NT2/D1 (cell line): ENCODE data around the gene SCYL1.

Experiments
- DNase-seq: peaks from one replicate; pipeline ENCODE4 v3.0.0-alpha.2; 2011; ENCODE audit warnings: low read depth, low spot score
- H3K27me3 ChIP-seq: 2 replicates; pipeline ENCODE4 v1.6.0; 2011; ENCODE audit warnings: mild to moderate bottlenecking; ENCODE audit not compliant: insufficient read length, insufficient read depth
- H3K36me3 ChIP-seq: 2 replicates; pipeline ENCODE4 v1.6.1; 2011; ENCODE audit warnings: mild to moderate bottlenecking, low read length, mixed read lengths; ENCODE audit not compliant: insufficient read depth, insufficient read length
- H3K4me1 ChIP-seq: 2 replicates; pipeline ENCODE4 v1.5.1; 2011; ENCODE audit not compliant: insufficient read depth, insufficient read length
- H3K4me3 ChIP-seq: 2 replicates; pipeline ENCODE4 v1.5.1; 2011; ENCODE audit warnings: low read depth; ENCODE audit not compliant: insufficient read length
- H3K9ac ChIP-seq: 2 replicates; pipeline ENCODE4 v1.6.0; 2011; ENCODE audit warnings: low read depth; ENCODE audit not compliant: insufficient read length
- H3K9me3 ChIP-seq: 2 replicates; pipeline ENCODE4 v1.5.1; 2011; ENCODE audit warnings: mild to moderate bottlenecking, low read length; ENCODE audit not compliant: insufficient read depth
- SUZ12 ChIP-seq: IDR thresholded peaks from 2 replicates; pipeline ENCODE4 v1.6.1; 2011; ENCODE audit not compliant: insufficient read length, insufficient read depth; ENCODE audit errors: extremely low read depth
- YY1 ChIP-seq: IDR thresholded peaks from 2 replicates; pipeline ENCODE4 v1.6.1; 2011; ENCODE audit not compliant: insufficient read length, insufficient read depth
- ZNF274 ChIP-seq: IDR thresholded peaks from 2 replicates; pipeline ENCODE4 v1.6.1; 2011; ENCODE audit warnings: mild to moderate bottlenecking, low read depth, low read length

Gene SCYL1

DNA sequence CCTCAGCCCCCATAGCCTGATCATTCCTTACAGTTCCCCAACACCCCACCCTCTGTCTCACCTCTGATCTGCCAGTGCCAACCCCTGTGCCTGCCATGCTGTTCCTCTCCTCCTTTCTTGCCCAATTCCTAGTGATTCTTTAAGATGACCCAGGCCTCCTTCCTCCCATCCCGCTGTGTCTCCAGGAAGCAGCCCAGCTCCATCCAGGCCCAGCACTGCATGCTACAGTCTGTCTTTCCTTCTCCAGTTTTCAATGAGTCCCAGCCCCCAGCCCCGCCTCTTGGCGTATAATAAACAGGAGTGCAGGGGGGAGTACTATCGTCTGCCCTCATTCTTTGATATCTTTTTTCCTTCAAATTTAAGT lies 21.0 kb downstream of the SCYL1 start:
- peaks cover 22% of the 10 kb centered on the region for H3K27me3 ChIP-seq
- H3K9me3 ChIP-seq, result no peaks in the 10 kb centered on the region
- peak overlapping the region; percentile 44 for H3K4me3 ChIP-seq
- no peak for DNase-seq
- H3K4me1 ChIP-seq, result peaks cover 11% of the 10 kb centered on the region
- TF ChIP-seq ZNF274 (no peak), YY1 (no peak), SUZ12 (no peak)
- no peaks in the 10 kb centered on the region for H3K36me3 ChIP-seq
- H3K9ac ChIP-seq, result no peak overlapping the region

DNA sequence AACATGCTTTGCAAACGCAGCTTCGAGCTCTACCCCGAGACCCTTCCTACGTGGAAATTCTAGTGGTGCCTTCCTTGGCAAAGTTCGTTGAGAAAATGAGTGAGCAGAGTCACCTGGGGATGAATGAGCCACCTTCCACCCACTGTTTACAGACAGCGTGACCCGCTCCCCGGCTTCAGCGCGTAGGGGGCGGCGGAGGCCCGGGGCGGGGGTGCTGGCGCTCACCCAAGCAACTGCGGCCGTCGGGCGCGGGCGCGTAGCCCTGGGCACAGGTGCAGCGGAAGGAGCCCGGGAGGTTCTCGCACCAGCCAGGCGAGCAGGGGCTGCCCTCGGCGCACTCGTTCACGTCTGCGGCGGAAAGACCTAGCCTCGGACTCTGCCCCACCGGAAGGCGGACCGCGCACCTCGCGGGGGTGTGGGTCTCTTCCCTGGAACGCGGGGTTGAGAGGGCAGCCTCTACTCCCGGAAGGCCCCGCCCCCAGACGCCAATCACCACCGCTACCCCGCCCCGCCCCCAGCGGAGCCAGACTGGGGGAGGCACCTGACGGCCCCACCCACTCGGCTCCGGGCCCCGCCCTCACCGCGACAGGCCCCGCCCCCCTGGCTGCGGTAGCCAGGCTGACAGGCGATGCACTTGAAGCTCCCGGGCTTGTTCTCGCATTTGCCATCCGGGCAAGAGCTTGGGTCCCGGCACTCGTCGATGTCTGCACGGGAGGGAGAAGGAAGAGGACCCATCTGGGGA lies 21.5 kb downstream of the SCYL1 start:
- Histone ChIP-seq H3K4me3 (peak overlapping the region; percentile 44), H3K4me1 (peaks cover 15% of the 10 kb centered on the region), H3K27me3 (peaks cover 22% of the 10 kb centered on the region), H3K9ac (peak overlapping the region; percentile 59), H3K9me3 (no peaks in the 10 kb centered on the region), H3K36me3 (no peaks in the 10 kb centered on the region)
- no peak for TF ChIP-seq ZNF274
- no peak for TF ChIP-seq SUZ12
- TF ChIP-seq YY1, result no peak
- no peak for DNase-seq

DNA sequence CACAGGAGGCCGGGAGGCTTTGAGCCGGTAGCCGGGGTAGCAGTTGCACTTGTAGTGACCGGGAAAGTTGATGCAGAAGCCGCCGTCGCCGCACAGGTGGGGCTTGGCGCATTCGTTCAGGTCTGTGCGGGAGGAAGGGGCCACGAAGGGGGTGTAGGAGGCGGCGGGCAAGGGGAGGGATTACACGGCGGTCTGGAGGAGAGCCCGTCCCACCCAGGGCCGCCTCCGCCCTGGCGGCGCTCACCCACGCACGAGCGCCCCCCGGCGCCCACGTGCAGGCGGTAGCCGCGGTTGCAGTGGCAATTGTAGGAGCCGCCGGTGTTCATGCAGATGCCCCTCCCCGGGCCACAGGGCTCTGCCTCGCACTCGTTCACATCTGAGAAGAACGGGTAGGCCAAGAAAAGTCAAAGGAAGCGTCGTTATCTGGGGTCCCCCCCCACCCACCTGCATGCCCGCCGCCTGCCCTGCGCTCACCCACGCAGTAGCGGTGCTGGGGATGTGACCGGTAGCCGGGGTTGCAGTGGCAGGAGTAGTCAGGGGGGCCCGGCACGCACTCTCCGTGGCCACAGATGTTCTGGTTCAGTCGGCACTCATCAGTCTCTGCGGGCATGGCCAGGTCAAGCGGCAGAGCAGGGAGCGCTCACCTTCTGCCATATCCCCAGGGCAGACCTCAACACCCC lies 22.7 kb downstream of the SCYL1 start:
- no peak overlapping the region for H3K4me3 ChIP-seq
- H3K36me3 ChIP-seq, result no peaks in the 10 kb centered on the region
- no peak for TF ChIP-seq SUZ12
- no peak for TF ChIP-seq YY1
- no peak for TF ChIP-seq ZNF274
- peaks cover 22% of the 10 kb centered on the region for H3K27me3 ChIP-seq
- no peaks in the 10 kb centered on the region for H3K9me3 ChIP-seq
- no peak for DNase-seq
- peaks cover 21% of the 10 kb centered on the region for H3K4me1 ChIP-seq
- no peak overlapping the region for H3K9ac ChIP-seq

DNA sequence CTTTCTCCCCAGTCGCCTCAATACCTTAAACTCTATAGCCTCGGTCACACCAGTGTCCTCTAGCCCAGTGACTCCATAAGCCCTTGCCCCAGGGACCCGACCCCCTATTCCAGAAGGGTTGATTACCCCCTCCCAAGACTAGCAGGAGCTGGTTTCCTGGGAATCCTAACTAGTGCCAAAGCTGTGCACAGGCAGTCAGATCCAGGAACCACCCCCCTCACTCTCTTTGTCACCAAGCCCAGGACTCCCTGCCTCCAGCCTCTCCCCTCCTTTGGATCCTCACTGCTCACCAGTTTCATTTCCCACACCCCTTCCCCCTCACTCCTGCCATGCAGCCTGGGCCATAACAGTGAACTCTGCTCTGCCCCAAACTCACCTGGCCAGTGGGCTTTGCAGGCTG lies 23.5 kb downstream of the SCYL1 start:
- Histone ChIP-seq H3K9ac (peak overlapping the region; percentile 6), H3K9me3 (no peaks in the 10 kb centered on the region), H3K36me3 (no peaks in the 10 kb centered on the region), H3K4me1 (peaks cover 27% of the 10 kb centered on the region), H3K4me3 (no peak overlapping the region), H3K27me3 (peaks cover 22% of the 10 kb centered on the region)
- TF ChIP-seq ZNF274 (no peak), SUZ12 (no peak), YY1 (no peak)
- no peak for DNase-seq

DNA sequence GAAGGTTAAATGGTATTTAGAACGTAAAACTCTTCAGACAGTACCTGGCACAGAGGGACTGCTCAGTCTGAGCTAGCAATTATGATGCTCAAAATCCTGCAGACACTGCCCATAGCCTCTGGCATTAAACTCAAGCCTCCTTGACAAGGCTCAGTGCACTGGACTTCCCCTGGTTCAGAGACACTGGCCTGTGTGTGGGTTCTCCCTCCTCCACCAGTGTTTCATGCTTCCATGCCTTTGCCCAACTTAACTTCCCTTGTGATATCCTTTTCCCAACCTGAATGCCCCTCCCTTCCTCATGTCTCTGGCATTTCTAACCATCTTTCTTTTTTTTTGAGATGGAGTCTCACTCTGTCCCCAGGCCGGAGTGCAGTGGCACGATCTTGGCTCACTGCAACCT lies 24.2 kb downstream of the SCYL1 start:
- no peaks in the 10 kb centered on the region for H3K36me3 ChIP-seq
- no peak overlapping the region for H3K4me3 ChIP-seq
- TF ChIP-seq YY1 (no peak), SUZ12 (no peak), ZNF274 (no peak)
- H3K27me3 ChIP-seq, result peaks cover 22% of the 10 kb centered on the region
- H3K4me1 ChIP-seq, result peaks cover 32% of the 10 kb centered on the region
- H3K9me3 ChIP-seq, result no peaks in the 10 kb centered on the region
- DNase-seq, result no peak
- no peak overlapping the region for H3K9ac ChIP-seq

DNA sequence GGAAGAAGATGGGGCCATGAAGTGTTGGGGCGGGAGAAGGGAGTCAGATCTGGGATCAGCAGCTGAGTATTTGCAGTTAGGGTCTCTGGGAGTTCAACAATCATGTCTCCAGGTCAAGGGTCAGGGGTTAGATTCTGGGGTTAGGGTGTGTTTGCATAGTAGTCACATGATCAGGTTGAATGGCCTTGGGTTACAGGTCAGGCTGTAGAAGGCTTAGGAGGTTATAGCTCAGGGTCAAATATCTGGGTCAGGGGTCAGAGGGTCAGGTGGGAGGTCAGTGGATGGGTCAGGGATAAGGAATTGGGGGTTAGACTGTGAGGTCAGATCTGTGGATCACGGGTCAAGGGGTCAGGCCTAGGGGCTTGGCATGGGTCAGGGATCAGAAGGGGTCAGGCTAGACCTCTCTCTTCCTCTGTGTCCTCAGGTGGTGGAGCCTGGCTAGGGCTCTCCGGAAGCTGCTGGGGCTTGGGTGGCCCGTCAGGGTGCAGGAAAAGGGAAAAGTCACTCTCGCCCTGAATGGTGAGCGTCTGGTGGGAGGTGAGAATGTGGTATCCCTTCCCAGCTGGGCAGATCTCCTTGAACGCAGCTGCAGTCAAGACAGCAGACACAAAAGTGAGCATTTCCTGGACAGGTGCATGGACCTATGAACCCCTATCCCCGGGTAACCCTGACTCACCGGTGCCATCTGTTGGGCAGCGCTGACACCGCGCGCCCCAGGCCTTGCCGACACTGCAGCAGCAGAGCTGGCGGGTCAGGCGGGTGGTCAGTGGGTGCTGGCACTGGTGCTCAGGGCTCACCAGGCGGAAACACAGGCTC lies 26.9 kb downstream of the SCYL1 start:
- H3K4me1 ChIP-seq, result peaks cover 45% of the 10 kb centered on the region
- no peaks in the 10 kb centered on the region for H3K9me3 ChIP-seq
- no peak overlapping the region for H3K4me3 ChIP-seq
- H3K27me3 ChIP-seq, result peaks cover 2% of the 10 kb centered on the region
- TF ChIP-seq YY1, result no peak
- no peak for TF ChIP-seq SUZ12
- TF ChIP-seq ZNF274, result no peak
- no peaks in the 10 kb centered on the region for H3K36me3 ChIP-seq
- no peak for DNase-seq
- peak overlapping the region; percentile 37 for H3K9ac ChIP-seq

DNA sequence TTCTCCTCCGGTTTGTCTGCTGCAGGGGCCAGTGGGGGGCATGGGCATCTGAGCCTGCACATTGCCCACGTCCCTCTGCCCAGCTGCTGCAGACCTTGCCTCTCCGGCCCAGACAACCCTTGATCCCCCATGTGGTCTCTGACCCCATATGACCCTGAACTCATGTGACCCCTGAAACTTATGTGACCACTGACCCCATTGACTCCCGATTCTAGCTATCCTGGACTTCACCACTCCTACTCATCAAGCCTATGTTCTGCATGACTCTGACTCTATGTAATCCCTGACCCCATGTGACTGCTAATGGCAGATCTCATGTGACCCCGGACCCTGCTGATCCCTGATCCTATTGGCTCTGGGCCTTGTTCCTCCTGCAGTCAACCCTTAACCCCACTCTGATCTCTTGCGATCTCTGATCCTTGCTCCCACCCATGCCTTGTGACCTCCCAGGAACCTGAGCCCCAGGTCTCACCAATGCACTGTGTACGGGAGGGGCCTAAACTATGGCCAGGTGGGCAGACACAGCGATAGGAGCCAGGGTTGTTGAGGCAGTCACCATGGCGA lies 27.6 kb downstream of the SCYL1 start:
- Histone ChIP-seq H3K9me3 (no peaks in the 10 kb centered on the region), H3K27me3 (peaks cover 2% of the 10 kb centered on the region), H3K4me1 (peaks cover 45% of the 10 kb centered on the region), H3K9ac (peak overlapping the region; percentile 37), H3K4me3 (no peak overlapping the region), H3K36me3 (no peaks in the 10 kb centered on the region)
- TF ChIP-seq ZNF274 (no peak), SUZ12 (no peak), YY1 (no peak)
- DNase-seq, result no peak
